ENCODE data around the gene ROBO1. TPM values are rescaled to one million over a fixed set of nuclear protein-coding genes. Genes with fewer than 3 reads are reported as not detected.

ROBO1 gene
- total RNA-seq, 1 donor from 2014 or later, result 73.8 TPM

DNA sequence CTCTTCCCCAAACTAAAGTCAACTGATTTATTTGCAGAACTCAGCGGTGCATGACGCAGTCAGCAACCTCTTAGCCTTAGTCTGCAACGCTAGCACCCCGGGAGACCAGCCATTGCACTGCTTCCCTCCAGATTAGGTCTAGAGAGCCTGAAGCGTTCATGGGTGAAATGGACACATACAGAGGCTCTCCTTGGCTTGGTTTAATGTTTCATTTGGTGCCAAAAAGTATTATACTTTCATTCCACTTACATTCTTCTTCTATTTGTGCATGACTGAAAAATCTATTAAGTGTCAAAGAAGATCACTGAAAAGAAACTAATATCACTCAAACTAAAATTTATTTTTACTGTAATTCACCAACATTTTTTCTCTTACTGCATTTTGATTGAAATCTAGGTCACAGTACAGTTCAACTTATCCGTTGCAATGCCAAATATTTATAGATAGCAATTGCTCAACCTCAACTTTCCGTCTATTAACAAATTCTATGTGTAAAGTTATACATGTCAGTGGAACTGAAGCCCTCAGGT lies 116.2 kb downstream of the ROBO1 start:
- Mint-ChIP-seq H3K4me3 (ENCODE audit: unreplicated experiment) (peak overlapping the region; percentile 46), H3K36me3 (ENCODE audit: unreplicated experiment) (no peaks in the 10 kb centered on the region), H3K4me1 (ENCODE audit: unreplicated experiment) (peaks cover 21% of the 10 kb centered on the region), H3K27me3 (ENCODE audit: unreplicated experiment) (no peaks in the 10 kb centered on the region), H3K27ac (ENCODE audit: unreplicated experiment) (peak overlapping the region; percentile 76), H3K9me3 (ENCODE audit: unreplicated experiment) (no peaks in the 10 kb centered on the region)
- no peak for DNase-seq (ENCODE audit: extremely low spot score, unreplicated experiment)
- no peak for TF ChIP-seq CTCF (IDR thresholded peaks at IDR 0.05)

- DNase-seq (ENCODE audit: extremely low spot score, unreplicated experiment), result no peak
- Mint-ChIP-seq H3K4me1 (ENCODE audit: unreplicated experiment) (no peaks in the 10 kb centered on the region), H3K27me3 (ENCODE audit: unreplicated experiment) (no peaks in the 10 kb centered on the region), H3K27ac (ENCODE audit: unreplicated experiment) (no peak overlapping the region), H3K4me3 (ENCODE audit: unreplicated experiment) (no peak overlapping the region), H3K36me3 (ENCODE audit: unreplicated experiment) (no peaks in the 10 kb centered on the region), H3K9me3 (ENCODE audit: unreplicated experiment) (peaks cover 13% of the 10 kb centered on the region)
- no peak for TF ChIP-seq CTCF (IDR thresholded peaks at IDR 0.05)
Observed at GRCh38 chr3:79639855-79640254, 127.9 kb downstream of the ROBO1 start.

DNA sequence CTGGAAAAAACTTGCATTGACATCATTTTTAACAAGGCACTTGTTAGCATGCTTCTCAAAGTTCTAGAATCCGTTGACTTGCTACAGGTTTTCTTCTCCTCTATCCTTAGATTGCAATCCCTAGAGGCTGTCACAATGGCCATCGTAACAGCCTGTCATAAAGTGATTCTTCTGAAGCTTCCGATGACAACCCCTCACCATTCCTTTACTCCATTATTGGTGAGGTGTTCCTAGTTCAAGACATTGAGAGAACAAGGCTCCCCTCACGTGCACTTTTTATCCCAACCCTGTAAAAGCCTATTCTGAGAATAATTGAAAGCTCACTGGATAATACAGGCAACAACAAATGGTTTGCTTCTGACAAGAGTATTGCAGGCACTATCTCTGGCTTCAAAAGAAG lies 131.4 kb downstream of the ROBO1 start:
- no peak for TF ChIP-seq CTCF (IDR thresholded peaks at IDR 0.05)
- no peak for DNase-seq (ENCODE audit: extremely low spot score, unreplicated experiment)
- Mint-ChIP-seq H3K9me3 (ENCODE audit: unreplicated experiment) (peaks cover 9% of the 10 kb centered on the region), H3K27ac (ENCODE audit: unreplicated experiment) (no peak overlapping the region), H3K4me3 (ENCODE audit: unreplicated experiment) (no peak overlapping the region), H3K4me1 (ENCODE audit: unreplicated experiment) (no peaks in the 10 kb centered on the region), H3K36me3 (ENCODE audit: unreplicated experiment) (no peaks in the 10 kb centered on the region), H3K27me3 (ENCODE audit: unreplicated experiment) (no peaks in the 10 kb centered on the region)

DNA sequence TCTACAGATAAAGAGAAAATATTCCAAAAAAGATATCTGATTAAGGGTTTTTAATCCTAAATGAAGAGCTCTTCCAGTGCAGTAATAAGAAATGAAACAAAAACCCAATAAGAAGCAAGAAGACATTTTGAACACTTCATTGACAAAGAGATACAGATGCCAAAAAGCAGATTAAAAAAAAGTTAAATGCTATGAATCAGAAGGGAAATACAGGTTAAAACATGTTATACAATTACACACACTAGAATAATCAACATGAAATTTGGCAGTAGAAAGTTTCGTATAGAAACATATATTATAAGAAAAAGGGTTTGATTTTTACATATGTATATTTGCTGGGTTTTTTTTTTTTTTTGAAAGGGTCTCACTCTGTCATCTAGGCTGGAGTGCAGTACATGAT lies 135.0 kb downstream of the ROBO1 start:
- Mint-ChIP-seq H3K4me1 (ENCODE audit: unreplicated experiment) (no peaks in the 10 kb centered on the region), H3K36me3 (ENCODE audit: unreplicated experiment) (no peaks in the 10 kb centered on the region), H3K9me3 (ENCODE audit: unreplicated experiment) (peaks cover 5% of the 10 kb centered on the region), H3K27me3 (ENCODE audit: unreplicated experiment) (no peaks in the 10 kb centered on the region), H3K27ac (ENCODE audit: unreplicated experiment) (no peak overlapping the region), H3K4me3 (ENCODE audit: unreplicated experiment) (no peak overlapping the region)
- no peak for TF ChIP-seq CTCF (IDR thresholded peaks at IDR 0.05)
- DNase-seq (ENCODE audit: extremely low spot score, unreplicated experiment), result no peak

DNA sequence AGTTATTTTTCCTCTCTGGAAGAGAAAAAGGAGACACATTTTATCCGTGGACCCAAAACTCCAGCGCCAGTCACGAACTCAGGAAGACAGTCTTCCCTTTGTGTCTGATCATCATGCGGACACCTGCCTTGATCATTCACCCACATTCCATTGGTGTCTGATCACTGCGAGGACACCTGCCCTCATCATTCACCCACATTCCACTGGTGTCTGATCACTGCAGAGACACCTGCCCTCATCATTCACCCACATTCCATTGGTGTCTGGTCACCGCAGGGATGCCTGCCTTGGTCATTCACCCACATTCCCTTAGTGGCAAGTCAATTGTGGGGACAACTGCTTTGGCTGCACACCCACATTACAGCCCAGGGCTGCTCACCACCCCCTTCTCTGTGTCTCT lies 148.9 kb downstream of the ROBO1 start:
- no peak for TF ChIP-seq CTCF (IDR thresholded peaks at IDR 0.05)
- DNase-seq (ENCODE audit: extremely low spot score, unreplicated experiment), result no peak
- H3K27me3 Mint-ChIP-seq (ENCODE audit: unreplicated experiment), result no peaks in the 10 kb centered on the region
- peaks cover 10% of the 10 kb centered on the region for H3K36me3 Mint-ChIP-seq (ENCODE audit: unreplicated experiment)
- H3K4me1 Mint-ChIP-seq (ENCODE audit: unreplicated experiment), result peaks cover 10% of the 10 kb centered on the region
- peaks cover 48% of the 10 kb centered on the region for H3K9me3 Mint-ChIP-seq (ENCODE audit: unreplicated experiment)
- no peak overlapping the region for H3K4me3 Mint-ChIP-seq (ENCODE audit: unreplicated experiment)
- H3K27ac Mint-ChIP-seq (ENCODE audit: unreplicated experiment), result no peak overlapping the region

Measured in osteocyte (in vitro differentiated cells).